Activated CD4-positive, alpha-beta T cell treated with anti-CD3 and anti-CD28 coated beads for 36 hours (primary cell): ENCODE data around the gene RTN4. TPM values are rescaled to one million over a fixed set of nuclear protein-coding genes. Genes with fewer than 3 reads are reported as not detected.

Source experiments
- ATAC-seq: fragments of 200-7000 bp; cut with Tn5 transposase; one replicate; pipeline ENCODE4 v1.10.0; 2021; ENCODE audit warnings: mild to moderate bottlenecking, moderate library complexity
- CTCF ChIA-PET: fragments of 350-600 bp; sonication (Branson Sonifier 250); formaldehyde crosslinking; loops from one replicate; lab custom pipeline; 2021; ENCODE audit warnings: antibody characterized with exemption; lab: Charles Lee
- POLR2A ChIA-PET: fragments of 350-600 bp; sonication (Branson Sonifier 250); formaldehyde crosslinking; loops from one replicate; lab custom pipeline; 2021; ENCODE audit warnings: antibody characterized with exemption, inconsistent platforms; lab: Charles Lee
- DNase-seq: peaks from one replicate; pipeline ENCODE4 v3.0.0-alpha.2; 2020
- H3K27ac Mint-ChIP-seq: one replicate; pipeline ENCODE4 v1.8.0; 2021; ENCODE audit warnings: mixed read lengths
- H3K27me3 Mint-ChIP-seq: one replicate; pipeline ENCODE4 v1.8.0; 2021; ENCODE audit warnings: mixed read lengths
- H3K36me3 Mint-ChIP-seq: one replicate; pipeline ENCODE4 v1.8.0; 2021; ENCODE audit warnings: low read depth, mixed read lengths
- H3K4me1 Mint-ChIP-seq: one replicate; pipeline ENCODE4 v1.8.0; 2021; ENCODE audit warnings: mixed read lengths
- H3K4me3 Mint-ChIP-seq: one replicate; pipeline ENCODE4 v1.8.0; 2021; ENCODE audit warnings: mild to moderate bottlenecking, moderate library complexity, mixed read lengths
- H3K9me3 Mint-ChIP-seq: one replicate; pipeline ENCODE4 v1.8.0; 2021; ENCODE audit warnings: low read depth, mixed read lengths
- intact Hi-C, 2 experiments: fragments of 100-400 bp; cut with DNase I in 1 of 2; cut with micrococcal nuclease in 1 of 2; formaldehyde crosslinking; loops; one replicate each; pipeline versions ENCODE4 v1.14.2 to v1.15.1; 2022 to 2024; cut with DNase I, micrococcal nuclease
- total RNA-seq, 2 experiments: library from RNA; stranded (reverse); gene quantifications; one replicate each; pipeline ENCODE4 v1.2.3, GENCODE V29; 2021

RTN4 gene
- total RNA-seq, 2 experiments from 2014 or later: 70.3 to 84.8 TPM

GRCh38 chr2:54981385-54981784 lies 68.9 kb downstream of the RTN4 start:
- Mint-ChIP-seq H3K9me3 (no peaks in the 10 kb centered on the region), H3K4me1 (peaks cover 49% of the 10 kb centered on the region), H3K27ac (no peak overlapping the region), H3K27me3 (no peaks in the 10 kb centered on the region), H3K36me3 (peaks cover 39% of the 10 kb centered on the region), H3K4me3 (no peak overlapping the region)
- ChIA-PET POLR2A (no interaction called here), CTCF (interaction anchor here (0.7 kb wide), 1 partner anchor 188 kb away, joined by 3 read pairs; no protein-coding TSS in a partner anchor)
- DNase-seq: no peak
- ATAC-seq: no peak
- intact Hi-C loops: no loop called here

DNA sequence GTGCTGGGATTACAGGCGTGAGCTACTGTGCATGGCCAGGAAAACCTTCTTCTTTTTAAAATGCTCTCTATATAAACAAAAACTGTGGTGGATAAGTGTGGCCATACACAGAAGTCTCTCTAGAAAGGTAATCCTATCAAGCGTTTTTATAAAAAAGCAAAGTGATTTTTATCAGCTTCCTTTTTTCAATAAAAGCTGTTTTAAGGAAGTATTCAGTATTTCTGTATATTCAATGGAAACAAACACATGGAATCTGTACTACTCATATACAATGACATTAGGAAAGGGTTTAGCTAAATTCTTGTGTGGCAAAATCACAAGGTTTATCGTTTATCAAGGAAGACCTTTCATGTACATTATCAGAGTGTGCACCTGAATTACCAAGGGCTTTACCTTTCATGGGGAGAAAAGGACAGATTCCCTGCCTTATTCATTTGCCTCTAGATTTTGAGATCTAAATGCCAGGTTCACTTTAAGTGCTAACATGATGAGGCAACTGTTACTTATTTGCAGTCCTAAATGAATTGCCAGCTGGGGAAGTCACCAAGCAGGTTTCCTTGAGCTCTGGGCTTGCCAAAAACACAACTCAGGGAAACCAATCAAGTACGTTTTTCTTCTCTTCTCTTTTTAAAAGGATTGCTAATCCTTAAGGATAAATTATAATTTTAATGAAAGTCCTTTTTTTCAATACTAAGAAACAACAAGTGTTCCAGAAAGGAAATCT lies 70.8 kb downstream of the RTN4 start:
- peaks cover 31% of the 10 kb centered on the region for H3K36me3 Mint-ChIP-seq
- no peak for ATAC-seq
- intact Hi-C loops: no loop called here
- no peaks in the 10 kb centered on the region for H3K9me3 Mint-ChIP-seq
- H3K27me3 Mint-ChIP-seq: no peaks in the 10 kb centered on the region
- CTCF ChIA-PET: interaction anchor here (0.6 to 1.3 kb wide), 4 partner anchors 8 to 196 kb away, joined by 3 read pairs; no protein-coding TSS in a partner anchor
- H3K27ac Mint-ChIP-seq: no peak overlapping the region
- H3K4me3 Mint-ChIP-seq: no peak overlapping the region
- peaks cover 48% of the 10 kb centered on the region for H3K4me1 Mint-ChIP-seq
- no peak for DNase-seq
- POLR2A ChIA-PET: no interaction called here

DNA sequence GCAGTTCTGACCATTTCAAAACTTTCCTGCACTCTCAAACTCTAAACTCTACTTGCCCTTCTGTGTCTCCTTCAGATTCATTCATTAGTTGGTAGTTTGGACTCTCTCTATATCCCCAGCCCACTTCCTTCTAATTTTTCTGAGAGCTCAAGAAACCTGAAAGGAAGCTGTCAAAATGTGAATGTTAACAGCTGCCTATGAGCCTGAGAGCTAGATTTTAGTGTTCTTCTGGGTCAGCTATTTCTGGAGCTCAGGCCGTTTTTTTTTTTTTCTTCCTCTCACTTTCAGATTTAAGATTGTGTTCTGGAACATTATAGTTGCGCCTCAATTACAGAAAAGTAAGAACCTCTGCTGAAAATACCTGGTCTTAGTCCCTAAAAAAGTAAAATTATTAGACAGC lies 73.1 kb downstream of the RTN4 start:
- Mint-ChIP-seq H3K4me3 (no peak overlapping the region), H3K9me3 (no peaks in the 10 kb centered on the region), H3K27ac (no peak overlapping the region), H3K27me3 (no peaks in the 10 kb centered on the region), H3K36me3 (peaks cover 27% of the 10 kb centered on the region), H3K4me1 (peaks cover 34% of the 10 kb centered on the region)
- POLR2A ChIA-PET: no interaction called here
- intact Hi-C loops: no loop called here
- ATAC-seq (no peak), DNase-seq (no peak)
- CTCF ChIA-PET: interaction anchor here (0.8 kb wide), 1 partner anchor 194 kb away, joined by 3 read pairs; no protein-coding TSS in a partner anchor

DNA sequence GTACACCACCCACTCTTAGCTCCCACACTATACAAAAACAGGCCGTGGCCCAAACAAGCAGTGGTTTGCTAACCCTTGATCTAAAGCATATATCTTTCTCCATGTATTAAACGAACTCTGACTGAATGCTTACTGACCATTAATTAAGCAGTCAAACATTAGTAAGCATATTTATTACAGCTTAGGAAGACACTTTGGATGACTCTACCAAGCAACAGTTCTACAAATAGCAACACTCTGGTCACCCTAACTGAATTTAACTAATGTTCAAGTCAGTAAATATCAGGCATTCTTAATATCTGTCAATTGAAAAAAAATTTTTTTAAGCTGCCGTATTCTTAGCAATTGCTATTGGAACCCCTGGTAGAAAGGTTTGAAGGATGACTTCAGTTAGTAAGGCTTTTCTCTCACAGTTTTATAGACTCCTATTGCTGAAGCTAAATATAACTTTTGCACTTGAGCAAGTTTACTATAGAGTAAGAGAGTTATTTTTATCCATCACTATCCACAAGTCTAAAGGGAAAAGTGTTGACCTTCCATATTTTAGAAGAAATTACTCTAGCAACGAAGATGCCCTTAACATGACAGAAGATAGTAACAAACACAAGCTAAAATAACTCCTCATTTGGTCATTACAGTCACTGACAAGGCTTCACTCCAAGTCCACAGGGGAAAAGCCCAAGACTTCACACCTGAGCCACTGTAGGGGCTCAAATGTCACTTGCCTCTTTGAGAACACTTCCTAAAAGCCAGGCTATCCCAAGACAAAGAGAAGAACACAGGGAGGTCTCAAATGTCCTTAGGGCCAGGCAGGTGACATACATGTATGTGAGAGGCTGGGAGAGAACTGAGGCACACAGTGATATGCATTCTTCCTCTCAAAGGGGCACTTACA lies 74.4 kb downstream of the RTN4 start:
- CTCF ChIA-PET: interaction anchor here (0.8 to 1.4 kb wide), 3 partner anchors 8 to 193 kb away, joined by 3 read pairs; no protein-coding TSS in a partner anchor

GRCh38 chr2:54975175-54975574 lies 75.1 kb downstream of the RTN4 start:
- CTCF ChIA-PET: interaction anchor here (0.8 to 1.4 kb wide), 3 partner anchors 9 to 194 kb away, joined by 3 read pairs; no protein-coding TSS in a partner anchor
- H3K27ac Mint-ChIP-seq: no peak overlapping the region

More for the DNA sequence above, 74.4 kb downstream of the RTN4 start:
- DNase-seq (no peak), ATAC-seq (no peak)
- intact Hi-C loops: loop anchor here in 1 of 2 experiments (1.0 kb wide), 1 partner anchor 12 kb away; no protein-coding TSS in a partner anchor
- no peak overlapping the region for H3K27ac Mint-ChIP-seq
- H3K36me3 Mint-ChIP-seq: peaks cover 32% of the 10 kb centered on the region
- H3K4me3 Mint-ChIP-seq: no peak overlapping the region
- no peaks in the 10 kb centered on the region for H3K9me3 Mint-ChIP-seq
- peaks cover 28% of the 10 kb centered on the region for H3K4me1 Mint-ChIP-seq
- no peaks in the 10 kb centered on the region for H3K27me3 Mint-ChIP-seq
- POLR2A ChIA-PET: no interaction called here

DNA sequence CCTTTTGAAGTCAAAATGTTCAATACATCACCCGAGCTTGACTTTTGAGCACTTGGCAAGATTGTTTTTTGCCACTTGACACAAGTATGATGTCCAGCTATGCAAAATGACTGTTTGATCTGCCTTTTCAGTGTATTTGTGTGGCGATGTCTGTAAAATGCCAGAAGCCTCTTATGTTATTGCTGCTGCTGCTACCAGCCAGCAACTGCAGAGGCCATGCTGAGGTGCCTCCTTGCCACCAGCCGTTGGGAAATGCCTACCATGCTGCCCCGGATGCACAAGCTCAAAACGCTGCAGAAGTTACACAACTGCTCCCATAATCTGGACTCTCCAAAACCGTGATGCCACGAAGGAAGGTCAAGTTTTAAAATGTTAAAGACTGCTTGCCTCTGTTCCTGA lies 80.3 kb downstream of the RTN4 start:
- ChIA-PET CTCF (interaction anchor here (1.2 kb wide), 1 partner anchor 265 kb away, joined by 3 read pairs; no protein-coding TSS in a partner anchor), POLR2A (no interaction called here)
- peaks cover 20% of the 10 kb centered on the region for H3K4me1 Mint-ChIP-seq
- H3K9me3 Mint-ChIP-seq: peaks cover 5% of the 10 kb centered on the region
- H3K27ac Mint-ChIP-seq: no peak overlapping the region
- H3K27me3 Mint-ChIP-seq: no peaks in the 10 kb centered on the region
- H3K36me3 Mint-ChIP-seq: peaks cover 34% of the 10 kb centered on the region
- no peak for ATAC-seq
- no peak for DNase-seq
- intact Hi-C loops: no loop called here
- no peak overlapping the region for H3K4me3 Mint-ChIP-seq

More at GRCh38 chr2:54975175-54975574, 75.1 kb downstream of the RTN4 start:
- peaks cover 21% of the 10 kb centered on the region for H3K4me1 Mint-ChIP-seq
- intact Hi-C loops: no loop called here
- H3K4me3 Mint-ChIP-seq: no peak overlapping the region
- ATAC-seq (no peak), DNase-seq (no peak)
- no peaks in the 10 kb centered on the region for H3K9me3 Mint-ChIP-seq
- no peaks in the 10 kb centered on the region for H3K27me3 Mint-ChIP-seq
- H3K36me3 Mint-ChIP-seq: peaks cover 31% of the 10 kb centered on the region
- POLR2A ChIA-PET: no interaction called here

DNA sequence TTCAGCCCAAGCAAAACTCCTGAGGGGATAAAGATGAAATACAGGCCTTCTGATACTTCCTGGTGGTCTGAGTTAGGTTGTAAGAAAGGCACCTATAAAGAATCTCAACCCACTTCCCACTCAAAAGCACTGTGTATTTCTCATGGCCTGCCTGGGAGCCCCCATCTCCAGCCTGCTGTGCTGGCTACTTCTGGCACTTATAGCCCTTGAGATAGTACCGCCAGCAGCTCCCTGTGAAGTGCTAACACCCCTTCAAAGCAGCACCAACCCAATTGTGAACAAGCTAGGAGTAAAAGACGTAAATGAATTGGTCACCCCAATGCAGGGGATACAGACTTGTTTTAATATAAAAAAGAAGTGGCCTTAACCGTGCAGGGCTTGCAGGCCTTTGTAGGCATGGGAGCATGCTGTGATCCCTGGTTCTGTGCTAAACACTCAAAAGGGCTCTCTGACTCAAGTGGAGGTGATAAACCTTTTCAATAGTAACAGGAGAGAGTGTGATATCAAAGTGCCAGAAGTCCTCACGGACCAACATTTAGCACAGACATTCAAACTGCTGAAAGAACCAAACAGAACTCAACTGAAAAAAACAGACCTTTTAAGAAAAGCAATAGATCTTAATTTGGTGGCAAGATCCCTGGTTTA lies 80.8 kb downstream of the RTN4 start:
- no peak for DNase-seq
- no peaks in the 10 kb centered on the region for H3K27me3 Mint-ChIP-seq
- intact Hi-C loops: no loop called here
- peaks cover 5% of the 10 kb centered on the region for H3K9me3 Mint-ChIP-seq
- ATAC-seq: no peak
- ChIA-PET CTCF (interaction anchor here (0.6 kb wide), 1 partner anchor 9 kb away, joined by 3 read pairs; no protein-coding TSS in a partner anchor), POLR2A (no interaction called here)
- H3K36me3 Mint-ChIP-seq: peaks cover 32% of the 10 kb centered on the region
- no peak overlapping the region for H3K4me3 Mint-ChIP-seq
- no peak overlapping the region for H3K27ac Mint-ChIP-seq
- peaks cover 26% of the 10 kb centered on the region for H3K4me1 Mint-ChIP-seq

- intact Hi-C loops: no loop called here
- Mint-ChIP-seq H3K27ac (no peak overlapping the region), H3K4me1 (peaks cover 27% of the 10 kb centered on the region), H3K27me3 (no peaks in the 10 kb centered on the region), H3K9me3 (peaks cover 5% of the 10 kb centered on the region), H3K4me3 (no peak overlapping the region), H3K36me3 (peaks cover 32% of the 10 kb centered on the region)
- no peak for ATAC-seq
- CTCF ChIA-PET: interaction anchor here (0.6 kb wide), 1 partner anchor 9 kb away, joined by 3 read pairs; no protein-coding TSS in a partner anchor
- no peak for DNase-seq
- POLR2A ChIA-PET: no interaction called here
Observed at GRCh38 chr2:54968561-54969218, 81.6 kb downstream of the RTN4 start.

DNA sequence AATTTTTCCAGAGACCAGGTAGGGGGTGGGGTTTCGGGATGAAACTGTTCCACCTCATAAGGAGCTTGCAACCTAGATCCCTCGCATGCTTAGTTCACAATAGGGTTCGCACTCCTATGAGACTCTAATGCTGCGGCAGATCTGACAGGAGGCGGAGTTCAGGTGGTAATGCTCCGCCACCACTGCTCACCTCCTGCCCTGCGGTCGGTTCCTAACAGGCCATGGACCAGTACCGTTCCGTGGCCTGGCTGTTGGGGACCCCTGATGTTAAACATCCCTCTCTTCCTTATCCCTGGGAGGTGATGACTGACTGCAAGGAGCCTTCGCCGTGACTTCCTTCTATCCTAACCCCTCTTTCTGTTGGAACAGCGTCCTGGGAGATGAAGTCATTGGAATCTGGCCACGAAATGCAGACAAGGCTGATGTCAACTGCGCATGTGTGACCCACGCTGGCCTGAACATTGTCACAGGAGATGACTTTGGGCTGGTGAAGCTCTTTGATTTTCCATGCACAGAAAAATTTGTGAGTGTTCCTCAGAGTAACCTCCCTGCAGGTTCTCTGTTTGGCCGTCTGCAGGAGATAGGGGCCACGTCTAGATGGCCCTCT lies 82.4 kb downstream of the RTN4 start:
- peaks cover 26% of the 10 kb centered on the region for H3K36me3 Mint-ChIP-seq
- H3K27ac Mint-ChIP-seq: no peak overlapping the region
- H3K4me1 Mint-ChIP-seq: peaks cover 27% of the 10 kb centered on the region
- H3K27me3 Mint-ChIP-seq: no peaks in the 10 kb centered on the region
- DNase-seq (no peak), ATAC-seq (no peak)
- no peak overlapping the region for H3K4me3 Mint-ChIP-seq
- intact Hi-C loops: no loop called here
- CTCF ChIA-PET: no interaction called here
- POLR2A ChIA-PET: no interaction called here
- H3K9me3 Mint-ChIP-seq: peaks cover 5% of the 10 kb centered on the region

- DNase-seq (no peak), ATAC-seq (no peak)
- Mint-ChIP-seq H3K4me1 (peaks cover 27% of the 10 kb centered on the region), H3K9me3 (peaks cover 5% of the 10 kb centered on the region), H3K4me3 (no peak overlapping the region), H3K27me3 (no peaks in the 10 kb centered on the region), H3K27ac (no peak overlapping the region), H3K36me3 (peaks cover 23% of the 10 kb centered on the region)
- intact Hi-C loops: no loop called here
- ChIA-PET CTCF (no interaction called here), POLR2A (no interaction called here)
Observed at GRCh38 chr2:54967269-54967668, 83.0 kb downstream of the RTN4 start.
